Smooth muscle cell (in vitro differentiated cells): ENCODE results near the gene DAGLA. TPM values are rescaled to one million over a fixed set of nuclear protein-coding genes. Genes with fewer than 3 reads are reported as not detected.
A peak's percentile ranks its signal among the peaks of the same experiment; 100 is the strongest.

Experiments
- DNase-seq: peaks from one replicate; lab custom pipeline; 2025; ENCODE audit not compliant: unreplicated experiment; lab: John Stamatoyannopoulos, UW
- H2AFZ ChIP-seq: fragments of 200-600 bp; sonication (generic); 2 replicates; pipeline ENCODE4 v1.6.0; 2016; ENCODE audit warnings: antibody characterized with exemption, low read depth, mild to moderate bottlenecking
- H3F3A ChIP-seq: fragments of 200-600 bp; sonication (generic); 2 replicates; pipeline ENCODE4 v1.6.0; 2017; ENCODE audit warnings: antibody characterized with exemption, low read depth
- H3K27ac ChIP-seq: fragments of 200-600 bp; sonication (generic); 2 replicates; pipeline ENCODE4 v1.5.1; 2016; ENCODE audit warnings: low read depth, mild to moderate bottlenecking
- H3K27me3 ChIP-seq: fragments of 200-600 bp; sonication (generic); 2 replicates; pipeline ENCODE4 v1.6.1; 2016; ENCODE audit warnings: low read depth, mild to moderate bottlenecking
- H3K36me3 ChIP-seq: fragments of 200-600 bp; sonication (generic); 2 replicates; pipeline ENCODE4 v1.5.1; 2016; ENCODE audit warnings: low read depth
- H3K4me1 ChIP-seq: fragments of 200-600 bp; sonication (generic); 2 replicates; pipeline ENCODE4 v1.5.1; 2016; ENCODE audit warnings: low read depth
- H3K4me2 ChIP-seq: fragments of 200-600 bp; sonication (generic); 2 replicates; pipeline ENCODE4 v1.6.0; 2016; ENCODE audit warnings: mild to moderate bottlenecking
- H3K4me3 ChIP-seq: fragments of 200-600 bp; sonication (generic); 2 replicates; pipeline ENCODE4 v1.5.1; 2016; ENCODE audit warnings: mild to moderate bottlenecking
- H3K79me2 ChIP-seq: fragments of 200-600 bp; sonication (generic); 2 replicates; pipeline ENCODE4 v1.6.0; 2016; ENCODE audit warnings: low read depth, mild to moderate bottlenecking
- H3K9ac ChIP-seq: fragments of 200-600 bp; sonication (generic); 2 replicates; pipeline ENCODE4 v1.6.0; 2016; ENCODE audit warnings: low read depth
- H3K9me3 ChIP-seq: fragments of 200-600 bp; sonication (generic); replicated peaks from 2 replicates; pipeline ENCODE4 v1.5.1; 2016; ENCODE audit warnings: low read depth
- H4K20me1 ChIP-seq: fragments of 200-600 bp; sonication (generic); 2 replicates; pipeline ENCODE4 v1.6.0; 2016; ENCODE audit warnings: low read depth
- WGBS: methylation state at CpG from one replicate; pipeline ENCODE4 v1.1.7; 2016; ENCODE audit warnings: low lambda C conversion rate; 5-methylcytosine and 5-hydroxymethylcytosine counted together
- polyA plus RNA-seq: library from polyadenylated mRNA; unstranded; fragments of >200 nt; fragmentation: Nextera tagmentation; extraction: Ambion mirVana; gene quantifications from 2 replicates; pipeline ENCODE4 v1.2.1, GENCODE V29; 2016
- total RNA-seq: library from RNA; depleted of rRNA; stranded (reverse); fragments of >200 nt; gene quantifications from 2 replicates; pipeline ENCODE4 v1.2.3, GENCODE V29; 2014
- TF ChIP-seq, protein P1 (sequence below): fragments of 200-600 bp; sonication (generic); IDR thresholded peaks from 2 replicates; pipeline ENCODE4 v1.5.1; 2017; ENCODE audit warnings: borderline replicate concordance, mild to moderate bottlenecking, antibody characterized with exemption; ENCODE audit not compliant: insufficient read depth, poor library complexity, severe bottlenecking

DAGLA gene
- total and polyA plus RNA-seq, 2 experiments from 2014 or later, result 1.3 to 3.9 TPM

DNA sequence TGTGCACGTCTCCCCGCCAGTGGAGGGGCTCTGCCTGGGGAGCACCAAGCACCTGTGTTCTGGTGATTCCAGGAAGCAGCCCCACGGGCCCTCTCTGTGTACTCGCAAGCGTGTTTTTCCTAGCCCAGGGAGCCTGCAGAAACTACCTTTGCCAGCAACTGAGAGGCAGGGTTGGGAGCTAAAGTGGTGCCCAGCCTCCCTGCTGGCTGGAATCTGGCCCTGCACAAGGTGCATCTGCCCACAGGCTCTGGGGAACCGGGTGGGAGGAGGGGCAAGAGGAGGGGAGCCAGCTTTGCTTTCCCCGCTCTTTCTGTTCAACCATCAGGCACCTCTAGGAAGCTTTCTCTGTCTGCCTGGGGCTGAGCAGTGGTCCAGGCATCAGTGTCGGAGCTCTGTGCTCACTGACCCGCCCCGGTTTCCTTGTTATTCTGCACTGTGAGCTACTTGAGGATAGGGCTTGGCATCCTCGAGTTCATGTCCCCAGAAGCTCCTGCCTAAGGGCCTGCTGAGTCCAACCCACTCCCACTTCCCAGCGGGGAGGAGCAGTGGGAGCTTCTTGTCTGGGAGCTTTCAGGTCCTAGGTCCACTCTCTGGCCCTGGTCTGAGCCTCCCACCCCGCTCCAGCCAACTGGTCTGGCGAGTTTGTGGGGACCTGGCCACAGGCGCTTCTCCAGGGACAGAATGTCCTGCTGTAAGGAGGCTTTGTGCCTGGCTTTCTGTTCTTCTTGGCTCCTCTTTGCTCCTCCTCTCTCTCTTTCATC lies 14.9 kb downstream of the DAGLA start:
- Histone ChIP-seq H3F3A (no peaks in the 10 kb centered on the region), H3K4me1 (peaks cover 14% of the 10 kb centered on the region), H4K20me1 (peaks cover 3% of the 10 kb centered on the region), H3K9ac (peak overlapping the region; percentile 81), H3K4me2 (peak overlapping the region; percentile 24), H3K4me3 (no peak overlapping the region), H3K27ac (peak overlapping the region; percentile 85), H2AFZ (peak overlapping the region; percentile 38), H3K36me3 (no peaks in the 10 kb centered on the region), H3K79me2 (no peaks in the 10 kb centered on the region), H3K27me3 (no peaks in the 10 kb centered on the region), H3K9me3 (no peaks in the 10 kb centered on the region)
- TF ChIP-seq, protein P1, sequence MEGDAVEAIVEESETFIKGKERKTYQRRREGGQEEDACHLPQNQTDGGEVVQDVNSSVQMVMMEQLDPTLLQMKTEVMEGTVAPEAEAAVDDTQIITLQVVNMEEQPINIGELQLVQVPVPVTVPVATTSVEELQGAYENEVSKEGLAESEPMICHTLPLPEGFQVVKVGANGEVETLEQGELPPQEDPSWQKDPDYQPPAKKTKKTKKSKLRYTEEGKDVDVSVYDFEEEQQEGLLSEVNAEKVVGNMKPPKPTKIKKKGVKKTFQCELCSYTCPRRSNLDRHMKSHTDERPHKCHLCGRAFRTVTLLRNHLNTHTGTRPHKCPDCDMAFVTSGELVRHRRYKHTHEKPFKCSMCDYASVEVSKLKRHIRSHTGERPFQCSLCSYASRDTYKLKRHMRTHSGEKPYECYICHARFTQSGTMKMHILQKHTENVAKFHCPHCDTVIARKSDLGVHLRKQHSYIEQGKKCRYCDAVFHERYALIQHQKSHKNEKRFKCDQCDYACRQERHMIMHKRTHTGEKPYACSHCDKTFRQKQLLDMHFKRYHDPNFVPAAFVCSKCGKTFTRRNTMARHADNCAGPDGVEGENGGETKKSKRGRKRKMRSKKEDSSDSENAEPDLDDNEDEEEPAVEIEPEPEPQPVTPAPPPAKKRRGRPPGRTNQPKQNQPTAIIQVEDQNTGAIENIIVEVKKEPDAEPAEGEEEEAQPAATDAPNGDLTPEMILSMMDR, result peak; percentile 27
- WGBS, result 73% methylated on average over 15 of the region's 15 CpGs
- DNase-seq, result no peak

GRCh38 chr11:61695917-61696316 lies 15.7 kb downstream of the DAGLA start:
- Histone ChIP-seq H3K9me3 (no peaks in the 10 kb centered on the region), H3K27me3 (no peaks in the 10 kb centered on the region), H3K9ac (peak overlapping the region; percentile 81), H3K4me1 (peaks cover 14% of the 10 kb centered on the region), H3K27ac (peak overlapping the region; percentile 85), H3F3A (no peaks in the 10 kb centered on the region), H3K4me3 (no peak overlapping the region), H2AFZ (peak overlapping the region; percentile 38), H3K79me2 (no peaks in the 10 kb centered on the region), H4K20me1 (peaks cover 10% of the 10 kb centered on the region), H3K4me2 (peak overlapping the region; percentile 55), H3K36me3 (no peaks in the 10 kb centered on the region)
- TF ChIP-seq, protein P1, result no peak
- DNase-seq, result peak; percentile 50
- WGBS, result 26% methylated on average over 14 of the region's 17 CpGs

DNA sequence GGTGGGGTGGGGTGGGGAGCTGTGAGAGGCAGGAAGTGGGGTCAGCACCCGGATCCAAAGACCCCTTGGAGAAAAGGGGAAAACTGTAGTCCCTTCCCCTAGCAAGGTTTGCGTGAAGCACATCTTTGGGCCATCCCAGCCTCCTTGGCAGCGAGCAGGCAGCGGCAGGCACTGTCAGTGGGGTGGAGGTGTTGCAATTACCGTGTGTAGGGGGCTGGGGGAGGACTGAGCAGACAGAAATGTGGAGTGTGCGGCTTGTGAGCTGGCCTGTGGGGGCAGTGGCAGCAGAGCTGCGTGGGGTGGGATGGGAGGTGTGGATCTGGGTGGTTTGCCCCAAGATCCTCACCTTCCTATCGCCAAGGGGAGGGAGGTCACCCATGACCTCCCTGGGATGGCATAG lies 16.4 kb downstream of the DAGLA start:
- H3F3A ChIP-seq, result no peaks in the 10 kb centered on the region
- H3K4me2 ChIP-seq, result peak overlapping the region; percentile 55
- TF ChIP-seq, protein P1, result no peak
- no peak overlapping the region for H2AFZ ChIP-seq
- no peaks in the 10 kb centered on the region for H3K79me2 ChIP-seq
- no peaks in the 10 kb centered on the region for H3K9me3 ChIP-seq
- H3K27me3 ChIP-seq, result no peaks in the 10 kb centered on the region
- H3K27ac ChIP-seq, result peak overlapping the region; percentile 85
- peaks cover 14% of the 10 kb centered on the region for H4K20me1 ChIP-seq
- no peak overlapping the region for H3K4me3 ChIP-seq
- peaks cover 14% of the 10 kb centered on the region for H3K4me1 ChIP-seq
- WGBS, result 67% methylated on average over 7 of the region's 8 CpGs
- DNase-seq, result no peak
- no peaks in the 10 kb centered on the region for H3K36me3 ChIP-seq
- peak overlapping the region; percentile 37 for H3K9ac ChIP-seq

GRCh38 chr11:61697078-61697502 lies 16.9 kb downstream of the DAGLA start:
- TF ChIP-seq, protein P1, result no peak
- no peaks in the 10 kb centered on the region for H3K79me2 ChIP-seq
- no peaks in the 10 kb centered on the region for H3F3A ChIP-seq
- no peak for DNase-seq
- H3K4me2 ChIP-seq, result peak overlapping the region; percentile 55
- peaks cover 14% of the 10 kb centered on the region for H3K4me1 ChIP-seq
- WGBS, result 73% methylated on average over 9 of the region's 9 CpGs
- H3K9ac ChIP-seq, result peak overlapping the region; percentile 37
- H4K20me1 ChIP-seq, result peaks cover 14% of the 10 kb centered on the region
- no peak overlapping the region for H2AFZ ChIP-seq
- H3K27ac ChIP-seq, result peak overlapping the region; percentile 85
- no peaks in the 10 kb centered on the region for H3K9me3 ChIP-seq
- H3K36me3 ChIP-seq, result no peaks in the 10 kb centered on the region
- H3K27me3 ChIP-seq, result no peaks in the 10 kb centered on the region
- no peak overlapping the region for H3K4me3 ChIP-seq
